SK-N-SH (cell line): ENCODE measurements around the gene BORCS5. TPM values are rescaled to one million over a fixed set of nuclear protein-coding genes. Genes with fewer than 3 reads are reported as not detected.

Experiments used
- CTCF ChIA-PET: fragments of 300-600, 350-600 bp; formaldehyde crosslinking; extraction: SDS; loops from one replicate; lab custom pipeline; 2021; lab: Yijun Ruan, JAX
- POLR2A ChIA-PET: fragments of 350-600 bp; sonication (Branson Sonifier 250); formaldehyde crosslinking; extraction: SDS; loops from one replicate; lab custom pipeline; 2020; ENCODE audit warnings: antibody characterized with exemption, inconsistent platforms; lab: Yijun Ruan, JAX
- DNase-seq: peaks from one replicate; pipeline ENCODE4 v3.0.0; 2012
- H2AFZ ChIP-seq: fragments of 200-600 bp; sonication (generic); 2 replicates; pipeline ENCODE4 v1.8.1; 2016; ENCODE audit warnings: antibody characterized with exemption, mild to moderate bottlenecking, low read depth
- H3F3A ChIP-seq: fragments of 200-600 bp; sonication (generic); replicated peaks from 2 replicates; pipeline ENCODE3; 2016; ENCODE audit warnings: antibody characterized with exemption, mild to moderate bottlenecking; ENCODE audit not compliant: insufficient read depth
- H3K27ac ChIP-seq, 2 experiments: fragments of 200-500 bp in 1 of 2; fragments of 200-600 bp in 1 of 2; sonication (Bioruptor generic) in 1 of 2; sonication (generic), shearing (Covaris generic) in 1 of 2; 2 replicates each; pipeline versions ENCODE4 v1.5.1 to v1.6.1; 2014 to 2016; ENCODE audit warnings: low read depth in 2 of 2, inconsistent platforms in 1 of 2, low read length in 1 of 2, mild to moderate bottlenecking in 1 of 2, mixed read lengths in 1 of 2
- H3K27me3 ChIP-seq: fragments of 200-600 bp; sonication (generic), shearing (Covaris generic); 2 replicates; pipeline ENCODE4 v1.6.1; 2016; ENCODE audit warnings: mixed run types; ENCODE audit not compliant: insufficient read depth
- H3K36me3 ChIP-seq, 2 experiments: fragments of 200-500 bp in 1 of 2; fragments of 200-600 bp in 1 of 2; sonication (Bioruptor generic) in 1 of 2; sonication (generic) in 1 of 2; replicated peaks in 1 of 2; 2 replicates each; pipeline versions ENCODE3 to v1.5.1; 2014 to 2016; ENCODE audit warnings: low read length in 1 of 2, mild to moderate bottlenecking in 1 of 2; ENCODE audit not compliant: insufficient read depth in 2 of 2, control insufficient read depth in 1 of 2
- H3K4me1 ChIP-seq, 2 experiments: fragments of 200-500 bp in 1 of 2; fragments of 200-600 bp in 1 of 2; sonication (Bioruptor generic) in 1 of 2; sonication (generic), shearing (Covaris generic) in 1 of 2; 2 replicates each; pipeline versions ENCODE4 v1.5.1 to v1.6.1; 2014 to 2016; ENCODE audit warnings: low read depth in 1 of 2, low read length in 1 of 2, mixed run types in 1 of 2; ENCODE audit not compliant: insufficient read depth in 2 of 2, control insufficient read depth in 1 of 2
- H3K4me2 ChIP-seq: fragments of 200-600 bp; sonication (generic), shearing (Covaris generic); 2 replicates; pipeline ENCODE4 v1.6.1; 2017; ENCODE audit warnings: mixed run types
- H3K4me3 ChIP-seq, 2 experiments: fragments of 200-500 bp in 1 of 2; fragments of 200-600 bp in 1 of 2; sonication (Bioruptor generic) in 1 of 2; sonication (generic), shearing (Covaris generic) in 1 of 2; 2 replicates each; pipeline versions ENCODE4 v1.5.1 to v1.8.1; 2014 to 2016; ENCODE audit warnings: low read depth in 2 of 2, inconsistent platforms in 1 of 2, low read length in 1 of 2, mild to moderate bottlenecking in 1 of 2, mixed read lengths in 1 of 2, moderate library complexity in 1 of 2
- H3K79me2 ChIP-seq: fragments of 200-600 bp; sonication (generic); 2 replicates; pipeline ENCODE4 v1.8.1; 2017; ENCODE audit warnings: mild to moderate bottlenecking; ENCODE audit not compliant: insufficient read depth
- H3K9ac ChIP-seq: fragments of 200-600 bp; sonication (generic); 2 replicates; pipeline ENCODE4 v1.6.1; 2017; ENCODE audit warnings: mixed run types
- H3K9me2 ChIP-seq: fragments of 200-600 bp; sonication (generic); 2 replicates; pipeline ENCODE4 v1.6.1; 2017; ENCODE audit warnings: mixed run types
- H3K9me3 ChIP-seq: fragments of 200-600 bp; sonication (generic); 2 replicates; pipeline ENCODE4 v1.6.1; 2017; ENCODE audit warnings: mixed run types, mild to moderate bottlenecking, moderate library complexity
- H4K20me1 ChIP-seq: fragments of 200-600 bp; sonication (generic); 2 replicates; pipeline ENCODE4 v1.6.1; 2017; ENCODE audit warnings: mild to moderate bottlenecking, mixed run types; ENCODE audit not compliant: insufficient read depth
- CHD2 ChIP-seq: fragments of 150-350 bp; IDR thresholded peaks from 2 replicates; pipeline ENCODE4 v1.6.1; 2018; ENCODE audit warnings: low read length; ENCODE audit not compliant: partially characterized antibody
- EP300 ChIP-seq, 2 experiments: IDR thresholded peaks; 2 replicates each; pipeline versions ENCODE4 v1.4.0 to v1.6.1; 2012; ENCODE audit warnings: borderline replicate concordance in 1 of 2, low read depth in 1 of 2, low read length in 1 of 2
- EZH2phosphoT487 ChIP-seq: fragments of 200-600 bp; sonication (generic); IDR thresholded peaks from 2 replicates; pipeline ENCODE4 v1.6.1; 2017; ENCODE audit warnings: low read depth, mixed run types, mild to moderate bottlenecking, antibody characterized with exemption, moderate library complexity, borderline replicate concordance
- FOSL2 ChIP-seq: IDR thresholded peaks from 2 replicates; pipeline ENCODE4 v1.4.0; 2012; ENCODE audit warnings: low read depth, mild to moderate bottlenecking, moderate library complexity, borderline replicate concordance
- FOXJ3 ChIP-seq: sonication (generic); formaldehyde crosslinking; IDR thresholded peaks from 2 replicates; pipeline ENCODE4 v1.5.1; 2020; ENCODE audit warnings: mild to moderate bottlenecking, missing genetic modification reagents
- FOXM1 ChIP-seq: IDR thresholded peaks from 2 replicates; pipeline ENCODE4 v1.4.0; 2012; ENCODE audit warnings: low read depth, mild to moderate bottlenecking
- GATA2 ChIP-seq: sonication (generic); formaldehyde crosslinking; IDR thresholded peaks from 2 replicates; pipeline ENCODE4 v1.5.0; 2020; ENCODE audit warnings: mild to moderate bottlenecking, missing genetic modification reagents
- JUND ChIP-seq: IDR thresholded peaks from 2 replicates; pipeline ENCODE4 v1.4.0; 2012
- MEF2A ChIP-seq: IDR thresholded peaks from 2 replicates; pipeline ENCODE4 v1.4.0; 2012; ENCODE audit warnings: low read depth, borderline replicate concordance
- NFIC ChIP-seq: IDR thresholded peaks from 2 replicates; pipeline ENCODE4 v1.4.0; 2012; ENCODE audit warnings: borderline replicate concordance
- NRF1 ChIP-seq: IDR thresholded peaks from 2 replicates; pipeline ENCODE4 v1.6.1; 2012; ENCODE audit warnings: low read depth, mild to moderate bottlenecking, low read length
- POLR2AphosphoS5 ChIP-seq: IDR thresholded peaks from 2 replicates; pipeline ENCODE4 v1.6.1; 2012; ENCODE audit warnings: low read depth, low read length
- REST ChIP-seq: IDR thresholded peaks from 2 replicates; pipeline ENCODE4 v1.6.1; 2012; ENCODE audit warnings: mild to moderate bottlenecking, low read depth, low read length, moderate library complexity
- RFX5 ChIP-seq: IDR thresholded peaks from 2 replicates; pipeline ENCODE4 v1.6.1; 2012; ENCODE audit warnings: mild to moderate bottlenecking, improper control_type of control experiment, low read length
- RXRA ChIP-seq: IDR thresholded peaks from 2 replicates; pipeline ENCODE4 v1.4.0; 2012; ENCODE audit warnings: low read depth, mild to moderate bottlenecking, borderline replicate concordance
- SIN3A ChIP-seq: IDR thresholded peaks from 2 replicates; pipeline ENCODE4 v1.6.1; 2012; ENCODE audit warnings: low read depth, mild to moderate bottlenecking, low read length, moderate library complexity, borderline replicate concordance
- TCF12 ChIP-seq: IDR thresholded peaks from 2 replicates; pipeline ENCODE4 v1.4.0; 2012
- USF2 ChIP-seq: fragments of 150-350 bp; IDR thresholded peaks from 2 replicates; pipeline ENCODE4 v1.6.1; 2017; ENCODE audit warnings: antibody characterized with exemption, low read length, low read depth, borderline replicate concordance
- YY1 ChIP-seq: IDR thresholded peaks from 2 replicates; pipeline ENCODE4 v1.4.0; 2012; ENCODE audit warnings: low read depth, mild to moderate bottlenecking
- WGBS: methylation state at CpG from one replicate; pipeline ENCODE4 v1.1.6; 2017; ENCODE audit warnings: low lambda C conversion rate; 5-methylcytosine and 5-hydroxymethylcytosine counted together
- polyA plus RNA-seq, 3 experiments: library from polyadenylated mRNA; depleted of rRNA; stranded (reverse); fragments of >200 nt; gene quantifications; 2 replicates each; pipeline ENCODE4 v1.2.3, GENCODE V29; 2012
- TF ChIP-seq, protein P1 (sequence below): IDR thresholded peaks from 2 replicates; pipeline ENCODE4; 2012

The BORCS5 gene
- polyA plus RNA-seq, 1 of the 3 experiments (the other 2 are of a cell fraction) = 16.3 TPM

- no peaks in the 10 kb centered on the region for H3K9me3 ChIP-seq
- H3K4me3 ChIP-seq = no peak overlapping the region
- 96% methylated on average over 6 of the region's 6 CpGs for WGBS
- H4K20me1 ChIP-seq = no peaks in the 10 kb centered on the region
- no peaks in the 10 kb centered on the region for H3K4me1 ChIP-seq
- H3K4me2 ChIP-seq = no peak overlapping the region
- no peak overlapping the region for H3K27ac ChIP-seq
- no peaks in the 10 kb centered on the region for H3K9me2 ChIP-seq
- peaks cover 8 to 30% of the 10 kb centered on the region in 2 experiments for H3K36me3 ChIP-seq
- DNase-seq = no peak
- POLR2A ChIA-PET = no interaction called here
- TF ChIP-seq USF2 (no peak), GATA2 (CRISPR knock-in tag) (no peak), EZH2phosphoT487 (no peak), EP300 (IDR thresholded peaks at IDR 0.05; ENCODE audit: borderline replicate concordance in 1 of 2, low read depth in 1 of 2, low read length in 1 of 2) (no peak), REST (no peak), JUND (no peak), NFIC (no peak), RFX5 (no peak), FOXJ3 (CRISPR knock-in tag) (no peak), SIN3A (no peak), NRF1 (no peak), CHD2 (no peak), POLR2AphosphoS5 (no peak), FOSL2 (no peak), RXRA (no peak), YY1 (no peak), TCF12 (no peak), FOXM1 (no peak), MEF2A (no peak)
- TF ChIP-seq, protein P1, sequence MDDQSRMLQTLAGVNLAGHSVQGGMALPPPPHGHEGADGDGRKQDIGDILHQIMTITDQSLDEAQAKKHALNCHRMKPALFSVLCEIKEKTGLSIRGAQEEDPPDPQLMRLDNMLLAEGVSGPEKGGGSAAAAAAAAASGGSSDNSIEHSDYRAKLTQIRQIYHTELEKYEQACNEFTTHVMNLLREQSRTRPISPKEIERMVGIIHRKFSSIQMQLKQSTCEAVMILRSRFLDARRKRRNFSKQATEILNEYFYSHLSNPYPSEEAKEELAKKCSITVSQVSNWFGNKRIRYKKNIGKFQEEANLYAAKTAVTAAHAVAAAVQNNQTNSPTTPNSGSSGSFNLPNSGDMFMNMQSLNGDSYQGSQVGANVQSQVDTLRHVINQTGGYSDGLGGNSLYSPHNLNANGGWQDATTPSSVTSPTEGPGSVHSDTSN = no peak
- H3K79me2 ChIP-seq = peaks cover 37% of the 10 kb centered on the region
- H3F3A ChIP-seq = peaks cover 3% of the 10 kb centered on the region
- H3K9ac ChIP-seq = no peak overlapping the region
- H2AFZ ChIP-seq = no peak overlapping the region
- no peaks in the 10 kb centered on the region for H3K27me3 ChIP-seq
- CTCF ChIA-PET = interaction anchor here (0.9 to 1.4 kb wide), 3 partner anchors 14 to 168 kb away, joined by 3 to 4 read pairs (median 3); no protein-coding TSS in a partner anchor
These were observed 130.6 kb downstream of the BORCS5 start for GRCh38 chr12:12487490-12487889.
